Fibroblast of the aortic adventitia (primary cell): Measurements from ENCODE around the gene INO80D. TPM values are rescaled to one million over a fixed set of nuclear protein-coding genes. Genes with fewer than 3 reads are reported as not detected.
"Not testable (repeated sequence)": the region's sequence is repeated elsewhere in the genome, so short reads cannot be mapped to it uniquely, and the experiment has no call there.

Experiments used
- DNase-seq: peaks from one replicate; pipeline ENCODE4 v3.0.0-alpha.2; 2010; ENCODE audit warnings: low read depth
- H3K4me3 ChIP-seq: 2 replicates; pipeline ENCODE4 v1.5.1; 2011; ENCODE audit warnings: low read depth, mild to moderate bottlenecking, control low read depth, low read length, moderate library complexity
- total RNA-seq: library from RNA; depleted of rRNA; stranded (reverse); fragments of >200 nt; gene quantifications from 2 replicates; pipeline ENCODE4 v1.2.3, GENCODE V29; 2012; ENCODE audit warnings: low replicate concordance
- TF ChIP-seq, protein P1 (sequence below): IDR thresholded peaks from 2 replicates; pipeline ENCODE4 v1.5.1; 2011; ENCODE audit warnings: mild to moderate bottlenecking, low read length, control low read depth, inconsistent platforms; ENCODE audit not compliant: insufficient read depth

Gene INO80D
- total RNA-seq, 1 donor: 12.0 TPM

DNA sequence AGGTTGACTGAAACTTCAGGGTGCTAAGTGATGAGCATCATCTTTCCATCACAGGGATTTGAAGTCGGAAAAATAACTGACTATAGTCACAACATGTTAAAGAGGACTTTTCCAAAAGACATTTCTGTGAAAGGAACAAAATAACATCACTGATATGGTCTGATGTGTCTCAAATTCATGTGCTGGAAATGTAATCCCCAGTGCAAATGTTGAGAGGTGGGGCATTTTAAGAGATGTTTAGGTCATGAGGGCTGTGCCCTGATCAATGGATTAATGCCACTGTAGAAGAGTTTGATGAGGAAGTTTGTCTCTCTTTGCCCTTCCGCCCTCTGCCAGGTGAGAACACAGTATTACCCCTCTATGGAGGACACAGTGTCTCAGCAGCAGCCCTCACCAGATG is 95.9 kb downstream of the INO80D start:
- H3K4me3 ChIP-seq: no peak overlapping the region
- no peak for DNase-seq
- TF ChIP-seq, protein P1, sequence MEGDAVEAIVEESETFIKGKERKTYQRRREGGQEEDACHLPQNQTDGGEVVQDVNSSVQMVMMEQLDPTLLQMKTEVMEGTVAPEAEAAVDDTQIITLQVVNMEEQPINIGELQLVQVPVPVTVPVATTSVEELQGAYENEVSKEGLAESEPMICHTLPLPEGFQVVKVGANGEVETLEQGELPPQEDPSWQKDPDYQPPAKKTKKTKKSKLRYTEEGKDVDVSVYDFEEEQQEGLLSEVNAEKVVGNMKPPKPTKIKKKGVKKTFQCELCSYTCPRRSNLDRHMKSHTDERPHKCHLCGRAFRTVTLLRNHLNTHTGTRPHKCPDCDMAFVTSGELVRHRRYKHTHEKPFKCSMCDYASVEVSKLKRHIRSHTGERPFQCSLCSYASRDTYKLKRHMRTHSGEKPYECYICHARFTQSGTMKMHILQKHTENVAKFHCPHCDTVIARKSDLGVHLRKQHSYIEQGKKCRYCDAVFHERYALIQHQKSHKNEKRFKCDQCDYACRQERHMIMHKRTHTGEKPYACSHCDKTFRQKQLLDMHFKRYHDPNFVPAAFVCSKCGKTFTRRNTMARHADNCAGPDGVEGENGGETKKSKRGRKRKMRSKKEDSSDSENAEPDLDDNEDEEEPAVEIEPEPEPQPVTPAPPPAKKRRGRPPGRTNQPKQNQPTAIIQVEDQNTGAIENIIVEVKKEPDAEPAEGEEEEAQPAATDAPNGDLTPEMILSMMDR: no peak

GRCh38 chr2:205989271-205990071 is 96.5 kb downstream of the INO80D start:
- no peak overlapping the region for H3K4me3 ChIP-seq
- TF ChIP-seq, protein P1: no peak
- no peak for DNase-seq

DNA sequence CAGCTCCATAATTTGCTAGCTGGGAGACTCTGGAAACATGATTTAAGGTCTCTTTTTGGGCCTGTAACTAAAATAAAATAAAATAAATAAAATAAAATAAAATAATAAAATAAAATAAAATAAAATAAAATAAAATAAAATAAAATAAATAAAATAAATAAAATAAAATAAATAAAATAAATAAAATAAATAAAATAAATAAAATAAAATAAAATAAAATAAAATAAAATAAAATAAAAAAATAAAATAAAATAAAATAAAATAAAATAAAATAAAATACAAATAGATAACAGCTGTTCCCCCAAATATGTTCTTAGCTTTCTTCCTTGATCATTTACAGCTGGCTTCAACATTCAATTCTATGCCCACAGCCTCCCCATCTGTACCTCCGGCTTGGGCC is 97.3 kb downstream of the INO80D start:
- DNase-seq, H3K4me3 ChIP-seq: not testable (repeated sequence)

- TF ChIP-seq, protein P1: no peak
- no peak overlapping the region for H3K4me3 ChIP-seq
- DNase-seq: no peak
Measured at GRCh38 chr2:205988274-205988673, 97.7 kb downstream of the INO80D start.

GRCh38 chr2:205986334-205986733 is 99.6 kb downstream of the INO80D start:
- not testable (repeated sequence) for H3K4me3 ChIP-seq, DNase-seq

DNA sequence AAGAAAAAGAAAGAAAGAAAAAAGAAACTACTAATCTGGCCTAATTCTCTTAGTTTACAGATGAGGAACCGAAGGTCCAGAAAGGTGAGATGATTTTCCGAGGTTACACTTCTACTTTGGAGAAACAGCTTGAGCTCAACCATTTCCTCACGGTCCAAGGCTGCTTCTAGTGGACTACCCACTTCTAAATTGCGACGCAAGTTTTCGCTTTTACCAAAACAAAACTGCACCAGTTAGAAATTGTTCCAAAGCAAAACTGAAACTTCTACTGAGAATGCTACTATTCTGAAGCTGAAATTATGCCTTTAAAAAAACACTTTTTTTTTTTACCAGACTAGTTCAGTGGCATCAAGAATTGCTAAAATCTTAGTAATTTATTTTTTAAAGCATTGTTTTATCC is 101.6 kb downstream of the INO80D start:
- TF ChIP-seq, protein P1: no peak
- DNase-seq: no peak
- H3K4me3 ChIP-seq: no peak overlapping the region

GRCh38 chr2:205982776-205983327 is 103.1 kb downstream of the INO80D start:
- no peak for DNase-seq
- TF ChIP-seq, protein P1: no peak

GRCh38 chr2:205978728-205979127 is 107.2 kb downstream of the INO80D start:
- DNase-seq, H3K4me3 ChIP-seq: not testable (repeated sequence)

More at GRCh38 chr2:205982776-205983327, 103.1 kb downstream of the INO80D start:
- H3K4me3 ChIP-seq: no peak overlapping the region

- DNase-seq, H3K4me3 ChIP-seq: not testable (repeated sequence)
Measured at GRCh38 chr2:205977699-205978098, 108.3 kb downstream of the INO80D start.

DNA sequence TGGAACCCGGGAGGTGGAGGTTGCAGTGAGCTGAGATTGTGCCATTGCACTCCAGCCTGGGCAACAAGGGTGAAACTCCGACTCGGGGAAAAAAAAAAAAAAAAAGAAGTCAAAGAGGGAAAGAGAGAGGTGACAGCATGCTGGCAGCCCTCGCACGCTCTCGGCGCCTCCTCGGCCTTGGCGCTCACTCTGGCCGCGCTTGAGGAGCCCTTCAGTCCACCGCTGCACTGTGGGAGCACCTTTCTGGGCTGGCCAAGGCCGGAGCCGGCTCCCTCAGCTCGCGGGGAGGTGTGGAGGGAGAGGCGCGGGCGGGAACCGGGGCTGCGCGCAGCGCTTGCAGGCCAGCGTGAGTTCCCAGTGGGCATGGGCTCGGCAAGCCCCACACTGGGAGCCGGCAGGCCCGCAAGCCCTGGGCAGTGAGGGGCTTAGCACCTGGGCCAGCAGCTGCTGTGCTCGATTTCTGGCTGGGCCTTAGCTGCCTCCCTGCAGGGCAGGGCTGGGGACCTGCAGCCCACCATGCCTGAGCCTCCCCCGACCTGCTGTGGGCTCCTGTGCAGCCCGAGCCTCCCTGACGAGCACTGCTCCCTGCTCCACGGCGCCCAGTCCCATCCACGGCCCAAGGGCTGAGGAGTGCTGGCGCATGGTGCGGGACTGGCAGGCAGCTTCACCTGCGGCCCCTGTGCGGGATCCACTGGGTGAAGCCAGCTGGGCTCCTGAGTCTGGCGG is 108.9 kb downstream of the INO80D start:
- not testable (repeated sequence) for H3K4me3 ChIP-seq, DNase-seq
